Endometrial microvascular endothelial cells (primary cell): ENCODE measurements around the gene ROBO1. TPM values are rescaled to one million over a fixed set of nuclear protein-coding genes. Genes with fewer than 3 reads are reported as not detected.
"Not testable (repeated sequence)": the region's sequence is repeated elsewhere in the genome, so short reads cannot be mapped to it uniquely, and the experiment has no call there.

Experiments
- in situ Hi-C: cut with HindIII; loops from 2 replicates; pipeline ENCODE4 v1.10.0; 2017; ENCODE audit warnings: low sequenced_read_pairs, low pct_unique_long_range_greater_than_20kb; ENCODE audit errors: inconsistent ontology term
- total RNA-seq: library from RNA; depleted of rRNA; stranded (reverse); fragments of >200 nt; gene quantifications from one replicate; pipeline ENCODE4 v1.2.3, GENCODE V29; 2015; ENCODE audit errors: inconsistent ontology term

The ROBO1 gene
- total RNA-seq, 1 donor from 2014 or later = 4.0 TPM

- in situ Hi-C loops = no loop called here
Observed at GRCh38 chr3:78707609-78708008, 1060.2 kb downstream of the ROBO1 start.

GRCh38 chr3:78706906-78707523 is 1060.8 kb downstream of the ROBO1 start:
- in situ Hi-C loops = no loop called here

GRCh38 chr3:78703944-78704343 is 1063.9 kb downstream of the ROBO1 start:
- in situ Hi-C loops = no loop called here

- in situ Hi-C loops = no loop called here
Observed at GRCh38 chr3:78701537-78701936, 1066.3 kb downstream of the ROBO1 start.

- in situ Hi-C loops = no loop called here
Observed at GRCh38 chr3:78698431-78698830, 1069.4 kb downstream of the ROBO1 start.

GRCh38 chr3:78697426-78697825 is 1070.4 kb downstream of the ROBO1 start:
- in situ Hi-C loops = no loop called here

- in situ Hi-C loops = no loop called here
Observed at GRCh38 chr3:78690766-78691165, 1077.0 kb downstream of the ROBO1 start.

- in situ Hi-C loops = no loop called here
Observed at GRCh38 chr3:78689378-78689777, 1078.4 kb downstream of the ROBO1 start.

- in situ Hi-C loops = no loop called here
Observed at GRCh38 chr3:78687520-78687919, 1080.3 kb downstream of the ROBO1 start.

- in situ Hi-C loops = no loop called here
Observed at GRCh38 chr3:78683284-78683683, 1084.5 kb downstream of the ROBO1 start.

- in situ Hi-C loops = not testable (repeated sequence)
Observed at GRCh38 chr3:78675119-78675805, 1092.5 kb downstream of the ROBO1 start.

GRCh38 chr3:78670746-78671145 is 1097.1 kb downstream of the ROBO1 start:
- in situ Hi-C loops = no loop called here

- in situ Hi-C loops = no loop called here
Observed at GRCh38 chr3:78670094-78670493, 1097.7 kb downstream of the ROBO1 start.

GRCh38 chr3:78668302-78668701 is 1099.5 kb downstream of the ROBO1 start:
- in situ Hi-C loops = no loop called here

GRCh38 chr3:78666470-78666800 is 1101.4 kb downstream of the ROBO1 start:
- in situ Hi-C loops = no loop called here

- in situ Hi-C loops = no loop called here
Observed at GRCh38 chr3:78665776-78666469, 1101.9 kb downstream of the ROBO1 start.

GRCh38 chr3:78665101-78665500 is 1102.7 kb downstream of the ROBO1 start:
- in situ Hi-C loops = no loop called here

- in situ Hi-C loops = no loop called here
Observed at GRCh38 chr3:78660957-78661356, 1106.8 kb downstream of the ROBO1 start.

- in situ Hi-C loops = no loop called here
Observed at GRCh38 chr3:78659386-78659987, 1108.3 kb downstream of the ROBO1 start.

GRCh38 chr3:78647726-78648125 is 1120.1 kb downstream of the ROBO1 start:
- in situ Hi-C loops = no loop called here
